HG03521 (cell line): Measurements from ENCODE around the gene ACCS.

ENCODE experiments used
- ATAC-seq: cut with Tn5 transposase; IDR thresholded peaks from one replicate; pipeline ENCODE4 v1.9.1; 2021; ENCODE audit warnings: mild to moderate bottlenecking, moderate library complexity; ENCODE audit not compliant: unreplicated experiment

ACCS gene

GRCh38 chr11:44088377-44088776 lies 22.3 kb downstream of the ACCS start:
- ATAC-seq, result no peak

- no peak for ATAC-seq
Measured at GRCh38 chr11:44088871-44089270, 22.8 kb downstream of the ACCS start.

- ATAC-seq, result no peak
Measured at GRCh38 chr11:44090539-44090938, 24.5 kb downstream of the ACCS start.

GRCh38 chr11:44094260-44094868 lies 28.3 kb downstream of the ACCS start:
- ATAC-seq, result no peak

GRCh38 chr11:44095506-44096359 lies 29.7 kb downstream of the ACCS start, which contains the start of gene EXT2:
Gene EXT2 (plus strand): TSS chr11:44095678. CDS start chr11:44107713, 12,035 bp downstream.
- ATAC-seq, result peak; percentile 90

GRCh38 chr11:44096360-44097185 lies 30.5 kb downstream of the ACCS start:
- no peak for ATAC-seq

GRCh38 chr11:44097821-44098220 lies 31.8 kb downstream of the ACCS start:
- no peak for ATAC-seq

- no peak for ATAC-seq
Measured at GRCh38 chr11:44101098-44101497, 35.0 kb downstream of the ACCS start.

GRCh38 chr11:44104481-44105294 lies 38.6 kb downstream of the ACCS start:
- no peak for ATAC-seq

GRCh38 chr11:44108260-44108659 lies 42.2 kb downstream of the ACCS start:
- no peak for ATAC-seq

- peak; percentile 95 for ATAC-seq
Measured at GRCh38 chr11:44110231-44110679, 44.2 kb downstream of the ACCS start.

GRCh38 chr11:44112091-44112821 lies 46.2 kb downstream of the ACCS start:
- ATAC-seq, result no peak

GRCh38 chr11:44113018-44113417 lies 46.9 kb downstream of the ACCS start:
- no peak for ATAC-seq

- ATAC-seq, result no peak
Measured at GRCh38 chr11:44113572-44113971, 47.5 kb downstream of the ACCS start.

- no peak for ATAC-seq
Measured at GRCh38 chr11:44116234-44116830, 50.3 kb downstream of the ACCS start.

GRCh38 chr11:44120169-44120568 lies 54.1 kb downstream of the ACCS start:
- no peak for ATAC-seq

GRCh38 chr11:44125598-44125997 lies 59.5 kb downstream of the ACCS start:
- ATAC-seq, result no peak

GRCh38 chr11:44126304-44126703 lies 60.2 kb downstream of the ACCS start:
- no peak for ATAC-seq

GRCh38 chr11:44127130-44127529 lies 61.1 kb downstream of the ACCS start:
- no peak for ATAC-seq
